ENCODE results near the gene GSTT2B.
"Not testable (repeated sequence)": the region's sequence is repeated elsewhere in the genome, so short reads cannot be mapped to it uniquely, and the experiment has no call there.

The GSTT2B gene

DNA sequence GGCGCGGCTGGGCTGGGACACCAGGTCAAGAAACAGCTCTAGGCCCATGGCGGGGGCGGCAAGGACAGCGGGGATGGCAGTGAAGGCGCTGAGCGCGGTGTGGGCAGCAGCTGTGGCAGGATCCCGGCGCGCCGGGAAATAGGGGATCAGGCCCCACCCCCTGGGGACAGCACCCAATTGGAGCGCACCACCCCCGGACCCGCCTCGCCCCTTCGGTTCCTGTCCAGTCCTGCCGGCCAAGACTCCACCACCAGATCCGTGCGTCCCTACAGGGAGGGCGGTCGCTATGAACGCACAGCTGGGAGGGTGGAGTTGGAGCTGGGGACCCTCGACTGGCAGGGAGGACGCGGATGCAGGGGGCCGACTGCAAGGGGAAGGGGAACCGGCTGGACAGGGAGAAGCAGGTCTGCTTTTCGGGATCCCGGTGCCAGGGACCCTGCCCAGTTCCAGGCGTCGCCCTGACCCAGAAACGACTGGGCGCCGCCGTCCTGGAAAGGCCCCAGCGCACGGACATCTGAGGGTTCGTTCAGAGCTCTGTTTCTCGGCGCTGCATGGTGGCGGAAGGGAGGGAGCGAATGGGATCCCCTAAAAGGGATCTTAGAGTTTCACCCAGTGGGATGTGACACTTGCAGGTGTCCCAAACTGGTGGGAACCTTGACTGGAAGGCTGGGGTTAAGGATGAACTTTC lies at the start of gene GSTT2B:
Gene GSTT2B, minus strand, starts transcription at position 112 of the 688 bp plus-strand sequence. Its CDS starts 64 bp downstream, at position 48.
- DNase-seq: not testable (repeated sequence)

DNA sequence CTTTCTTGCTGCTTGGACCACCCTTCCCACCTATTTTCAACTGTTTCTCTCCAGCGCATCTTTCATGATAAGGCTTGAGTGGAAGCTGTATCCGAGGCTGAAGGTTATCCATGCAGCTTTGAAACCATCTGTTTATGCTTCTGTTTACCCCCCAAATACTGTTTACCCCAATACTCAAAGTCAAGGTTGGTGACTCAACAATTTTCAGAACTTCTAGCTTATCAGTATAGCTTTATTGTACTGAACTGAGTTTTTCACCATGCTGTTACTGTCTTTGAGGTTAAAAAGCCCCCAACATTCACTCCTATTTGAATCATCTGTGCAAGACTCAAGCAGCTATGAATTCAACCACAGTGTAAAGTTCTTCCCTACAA lies 49.0 kb upstream of the GSTT2B start:
- no peak for DNase-seq

GRCh38 chr22:24009227-24010017 lies 48.4 kb upstream of the GSTT2B start:
- no peak for DNase-seq

DNA sequence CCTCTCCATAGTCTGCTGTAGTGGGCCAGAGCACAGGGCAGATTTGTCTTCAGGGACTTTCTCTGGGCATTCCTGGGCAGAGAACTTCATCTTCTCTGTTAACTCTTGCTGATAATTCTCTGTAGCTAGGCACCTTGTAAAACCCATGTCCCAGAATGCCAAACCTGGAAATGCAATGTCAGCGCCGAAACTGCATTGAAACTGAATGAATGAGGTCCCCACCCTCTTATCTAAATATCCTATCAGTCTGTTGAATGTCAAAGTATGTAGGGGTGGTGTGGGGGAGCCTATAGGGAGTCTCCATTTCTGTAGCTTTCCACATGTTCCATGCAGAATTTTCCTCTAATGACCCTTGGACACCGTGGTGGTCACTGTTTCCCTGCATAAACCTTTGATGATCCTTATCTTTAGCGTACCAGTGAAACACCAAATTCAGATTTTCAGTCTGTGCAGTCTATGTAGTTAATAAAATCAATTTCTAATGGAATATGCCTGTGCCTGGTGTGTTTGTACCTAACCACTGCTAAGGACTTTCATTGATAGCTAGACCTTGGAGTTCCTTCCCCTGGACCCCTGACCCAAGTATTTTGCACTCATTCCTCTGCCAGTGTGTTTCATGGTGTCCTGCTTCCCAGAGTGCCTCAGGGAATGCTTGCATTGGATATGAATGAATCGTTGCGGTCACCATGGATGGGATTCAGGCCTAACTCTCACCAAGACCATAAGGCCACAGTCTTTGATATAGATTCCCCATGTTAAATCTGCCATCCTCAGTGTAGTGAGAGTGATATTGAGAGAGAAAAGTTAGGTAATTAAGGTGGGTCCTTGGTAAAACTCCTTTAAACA lies 47.6 kb upstream of the GSTT2B start:
- no peak for DNase-seq

- no peak for DNase-seq
These were observed 47.0 kb upstream of the GSTT2B start for GRCh38 chr22:24008022-24008283.

DNA sequence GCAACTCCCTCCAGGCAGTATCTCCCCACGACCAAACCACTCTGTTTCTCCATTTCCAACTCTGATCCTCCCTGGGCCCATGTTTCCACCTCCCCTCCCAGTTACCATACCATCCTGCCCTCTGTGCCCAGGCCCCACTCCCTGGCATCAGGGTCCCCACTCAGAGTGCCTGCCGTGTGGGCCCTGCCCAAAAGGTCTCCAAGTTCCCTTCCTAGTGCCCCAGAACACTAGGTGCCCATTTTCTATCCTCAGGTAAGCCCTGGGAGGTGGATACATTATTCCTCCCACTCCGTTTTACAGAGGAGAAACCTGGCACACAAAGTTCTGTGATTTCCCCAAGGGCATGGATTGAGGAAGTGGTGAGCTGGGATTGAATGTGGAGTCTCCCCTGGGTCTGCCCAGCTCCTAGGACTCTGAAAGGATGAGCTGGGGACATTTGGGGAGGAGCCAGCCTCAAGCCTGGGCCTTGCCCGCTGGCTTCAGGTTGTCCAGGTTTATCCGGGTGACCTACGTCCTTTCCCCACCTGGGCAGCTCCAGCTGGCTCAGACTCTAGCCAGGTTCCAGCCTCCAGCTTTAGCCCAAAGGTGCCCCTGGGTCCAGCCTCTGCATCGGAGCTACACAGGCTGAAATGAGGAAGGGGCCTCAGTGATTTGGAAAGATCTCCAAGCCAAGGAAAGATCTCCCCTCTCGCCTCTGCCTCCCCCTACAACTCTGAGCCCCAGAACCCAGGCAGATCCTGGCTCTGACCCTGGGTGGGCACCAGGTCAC lies 46.4 kb upstream of the GSTT2B start:
- DNase-seq: no peak

GRCh38 chr22:24006914-24007214 lies 45.9 kb upstream of the GSTT2B start:
- DNase-seq: no peak

GRCh38 chr22:24006207-24006913 lies 45.4 kb upstream of the GSTT2B start:
- no peak for DNase-seq

GRCh38 chr22:24005201-24005600 lies 44.2 kb upstream of the GSTT2B start, which contains the start of gene GSTT4:
Gene GSTT4, minus strand, starts transcription at chr22:24005453. Its CDS starts 97 bp downstream, at chr22:24005356.
- DNase-seq: no peak

GRCh38 chr22:24003887-24004286 lies 42.9 kb upstream of the GSTT2B start:
- no peak for DNase-seq

GRCh38 chr22:24002851-24003250 lies 41.9 kb upstream of the GSTT2B start:
- DNase-seq: no peak

DNA sequence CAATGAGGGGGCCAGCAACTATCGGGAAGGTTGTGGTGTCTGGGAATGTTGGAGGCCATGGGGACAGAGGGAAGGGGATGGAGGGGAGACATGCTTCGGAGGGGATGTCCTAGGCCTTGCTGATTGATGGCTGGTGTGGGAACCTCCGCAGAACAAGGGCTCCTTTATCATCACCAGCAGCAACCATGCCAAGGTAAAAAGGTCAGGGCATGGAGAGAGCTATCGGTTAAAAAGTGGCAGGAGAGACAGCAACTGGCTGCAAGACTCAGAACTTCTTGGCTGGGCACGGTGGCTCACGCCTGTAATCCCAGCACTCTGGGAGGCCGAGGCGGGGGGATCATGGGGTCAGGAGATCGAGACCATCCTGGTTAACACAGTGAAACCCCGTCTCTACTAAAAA lies 41.3 kb upstream of the GSTT2B start:
- DNase-seq: no peak

DNA sequence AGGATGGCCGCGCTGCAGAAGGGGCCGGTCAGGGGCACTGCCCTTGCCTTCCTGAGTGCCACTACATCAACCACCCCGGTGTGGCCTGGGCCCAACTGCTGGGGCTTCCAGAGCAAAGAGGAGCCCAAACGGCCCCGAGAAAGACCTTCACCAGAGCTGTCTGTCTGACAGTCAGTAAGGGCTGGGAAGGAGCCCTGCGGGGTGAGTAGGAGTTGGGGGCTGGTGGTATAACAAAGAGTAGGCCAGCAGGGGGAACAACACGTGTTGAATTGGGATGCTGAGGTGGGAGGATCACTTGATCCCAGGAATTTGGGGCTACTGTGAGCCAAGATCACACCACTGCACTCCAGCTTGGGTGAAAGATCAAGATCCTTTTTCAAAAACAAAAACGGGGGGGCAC lies 40.3 kb upstream of the GSTT2B start:
- no peak for DNase-seq

DNA sequence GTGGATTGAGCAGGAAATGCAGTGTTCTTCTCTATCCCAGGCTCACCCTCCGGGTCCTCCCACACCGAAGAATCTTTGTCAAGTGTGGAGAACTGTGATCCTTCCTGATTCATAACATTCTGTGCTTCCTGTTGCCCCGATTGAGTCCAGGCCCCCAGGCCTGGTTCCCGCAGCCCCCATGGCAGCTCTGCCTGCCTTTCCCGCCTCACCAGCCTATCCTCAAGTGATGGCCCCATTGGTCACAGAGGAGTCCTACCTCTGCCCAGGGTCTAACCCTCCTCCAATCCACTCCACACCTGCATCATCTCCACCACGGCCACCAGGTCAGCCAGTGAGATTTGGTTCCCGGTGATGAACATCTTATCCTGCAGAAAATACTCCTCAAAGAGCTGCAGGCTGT lies 38.8 kb upstream of the GSTT2B start:
- not testable (repeated sequence) for DNase-seq

GRCh38 chr22:23997092-23997491 lies 36.1 kb upstream of the GSTT2B start:
- DNase-seq: no peak

- DNase-seq: not testable (repeated sequence)
These were observed 32.7 kb upstream of the GSTT2B start for GRCh38 chr22:23993581-23994177.

GRCh38 chr22:23993080-23993479 lies 32.1 kb upstream of the GSTT2B start:
- not testable (repeated sequence) for DNase-seq

DNA sequence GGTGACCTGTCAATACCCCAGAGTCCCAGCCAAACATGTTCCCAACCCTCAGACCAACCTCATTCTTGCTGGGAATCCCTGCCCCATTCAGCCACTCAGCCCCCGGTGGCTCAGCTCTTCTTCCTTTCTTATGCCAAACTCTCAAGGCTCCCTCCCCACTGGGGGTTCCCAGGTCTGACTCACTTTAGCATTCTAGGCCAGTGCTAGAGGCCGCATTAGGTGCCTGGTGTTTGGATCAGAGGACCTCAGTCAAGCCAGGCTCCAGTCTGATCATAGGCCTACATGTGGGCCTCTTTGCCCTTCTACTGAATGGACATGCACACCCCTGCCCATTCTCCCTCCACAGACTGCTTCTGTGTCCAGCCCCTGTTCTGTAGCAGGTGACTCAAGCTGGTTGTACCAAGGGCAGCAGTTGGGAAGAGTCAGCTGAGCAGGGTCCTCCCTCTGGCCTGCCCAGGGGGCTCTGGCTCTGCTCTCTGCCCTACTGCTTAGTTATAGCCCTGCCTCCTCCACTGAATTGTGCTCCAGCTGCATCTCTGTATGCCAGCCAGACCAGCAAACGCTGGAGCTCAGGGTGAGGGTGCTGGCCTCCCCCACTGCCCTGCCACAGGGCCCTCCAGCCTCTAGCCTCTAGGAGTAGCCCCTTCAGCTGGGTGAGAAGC lies 28.7 kb upstream of the GSTT2B start:
- not testable (repeated sequence) for DNase-seq

- not testable (repeated sequence) for DNase-seq
These were observed 25.7 kb upstream of the GSTT2B start for GRCh38 chr22:23986538-23987178.

GRCh38 chr22:23986089-23986488 lies 25.1 kb upstream of the GSTT2B start:
- DNase-seq: not testable (repeated sequence)

- peak; percentile 60 for DNase-seq
These were observed 23.4 kb upstream of the GSTT2B start for GRCh38 chr22:23984430-23984829.
